Fibroblast of pulmonary artery (primary cell): Measurements from ENCODE around the gene C5orf34.
"Not testable (repeated sequence)": the region's sequence is repeated elsewhere in the genome, so short reads cannot be mapped to it uniquely, and the experiment has no call there.

Experiments
- DNase-seq: peaks from one replicate; pipeline ENCODE4 v3.0.0-alpha.2; 2010; ENCODE audit warnings: low read depth
- H3K4me3 ChIP-seq: replicated peaks from 2 replicates; pipeline ENCODE4 v1.5.1; 2011; ENCODE audit warnings: low read depth, mild to moderate bottlenecking, control low read depth, low read length, moderate library complexity
- CTCF ChIP-seq: IDR thresholded peaks from 2 replicates; pipeline ENCODE4 v1.5.1; 2011; ENCODE audit warnings: mild to moderate bottlenecking, control low read depth, low read length, inconsistent platforms; ENCODE audit errors: missing control alignments

Gene C5orf34

GRCh38 chr5:43485406-43485805 lies 29.5 kb downstream of the C5orf34 start:
- DNase-seq, result no peak
- TF ChIP-seq CTCF, result no peak
- no peak overlapping the region for H3K4me3 ChIP-seq

- H3K4me3 ChIP-seq, result peak overlapping the region; percentile 80
- peak; percentile 58 for TF ChIP-seq CTCF
- peak; percentile 85 for DNase-seq
Observed at GRCh38 chr5:43484106-43484849, 30.7 kb downstream of the C5orf34 start.

- peak within 1 kb of the TSS; percentile 80 for H3K4me3 ChIP-seq
- TF ChIP-seq CTCF, result no peak
- peak; percentile 94 for DNase-seq
Observed at GRCh38 chr5:43483298-43484105, 31.4 kb downstream of the C5orf34 start, which contains the start of gene TMEM267. Gene TMEM267 (minus strand): TSS chr5:43483865. CDS start chr5:43453969, 29,896 bp downstream.

GRCh38 chr5:43482490-43483297 lies 32.3 kb downstream of the C5orf34 start:
- peak overlapping the region; percentile 80 for H3K4me3 ChIP-seq
- DNase-seq, result peak; percentile 26
- no peak for TF ChIP-seq CTCF

GRCh38 chr5:43469671-43470391 lies 45.1 kb downstream of the C5orf34 start:
- H3K4me3 ChIP-seq, result no peak overlapping the region
- TF ChIP-seq CTCF, result no peak
- no peak for DNase-seq

GRCh38 chr5:43467100-43467499 lies 47.8 kb downstream of the C5orf34 start:
- H3K4me3 ChIP-seq, result no peak overlapping the region
- no peak for DNase-seq
- no peak for TF ChIP-seq CTCF

GRCh38 chr5:43465455-43465854 lies 49.5 kb downstream of the C5orf34 start:
- not testable (repeated sequence) for H3K4me3 ChIP-seq, DNase-seq
